NOMO-1 (cell line): ENCODE results near the gene ASIP.
"Not testable (repeated sequence)": the region's sequence is repeated elsewhere in the genome, so short reads cannot be mapped to it uniquely, and the experiment has no call there.

ENCODE experiments used
- DNase-seq, 2 experiments: peaks; one replicate each; lab custom pipeline; 2025; ENCODE audit not compliant: unreplicated experiment in 2 of 2; lab: John Stamatoyannopoulos, UW

The ASIP gene

GRCh38 chr20:34240693-34241615, at the start of gene ASIP:
Gene ASIP (plus strand): TSS chr20:34241423. CDS start chr20:34260375, 18,952 bp downstream.
- DNase-seq: peak in 1 of 2 experiments; percentile 25

- no peak for DNase-seq
These were observed 48.2 kb upstream of the ASIP start for GRCh38 chr20:34193051-34193450.

- peak in 1 of 2 experiments; percentile 6 for DNase-seq
These were observed 42.0 kb upstream of the ASIP start for GRCh38 chr20:34199183-34199582.

- peak; percentile 4 to 54 for DNase-seq
These were observed 41.2 kb upstream of the ASIP start for GRCh38 chr20:34200023-34200422.

- DNase-seq: no peak
These were observed 39.7 kb upstream of the ASIP start for GRCh38 chr20:34201531-34201930.

- not testable (repeated sequence) for DNase-seq
These were observed 35.9 kb upstream of the ASIP start for GRCh38 chr20:34205172-34205880.

- no peak for DNase-seq
These were observed 32.1 kb upstream of the ASIP start for GRCh38 chr20:34209111-34209510.

GRCh38 chr20:34210271-34210670, 31.0 kb upstream of the ASIP start:
- DNase-seq: no peak

- no peak for DNase-seq
These were observed 29.6 kb upstream of the ASIP start for GRCh38 chr20:34211591-34211990.

- no peak for DNase-seq
These were observed 28.0 kb upstream of the ASIP start for GRCh38 chr20:34213213-34213612.

- DNase-seq: peak; percentile 64 to 71
These were observed 25.4 kb upstream of the ASIP start for GRCh38 chr20:34215711-34216381.

- no peak for DNase-seq
These were observed 24.9 kb upstream of the ASIP start for GRCh38 chr20:34216382-34216742.

- DNase-seq: peak in 1 of 2 experiments; percentile 52
These were observed 20.7 kb upstream of the ASIP start for GRCh38 chr20:34220561-34220960.

GRCh38 chr20:34222208-34222607, 19.0 kb upstream of the ASIP start:
- peak; percentile 79 to 91 for DNase-seq

GRCh38 chr20:34224251-34224650, 17.0 kb upstream of the ASIP start:
- DNase-seq: not testable (repeated sequence)

GRCh38 chr20:34231634-34232033, 9.6 kb upstream of the ASIP start:
- no peak for DNase-seq

- no peak for DNase-seq
These were observed 8.6 kb upstream of the ASIP start for GRCh38 chr20:34232494-34233087.

GRCh38 chr20:34233687-34234086, 7.5 kb upstream of the ASIP start:
- DNase-seq: no peak

- DNase-seq: no peak
These were observed 5.3 kb upstream of the ASIP start for GRCh38 chr20:34235875-34236274.

GRCh38 chr20:34237942-34238341, 3.3 kb upstream of the ASIP start:
- DNase-seq: no peak

- no peak for DNase-seq
These were observed 1.1 kb upstream of the ASIP start for GRCh38 chr20:34240121-34240520.
